Stimulated activated CD8-positive, alpha-beta memory T cell treated with anti-CD3 and anti-CD28 coated beads, Interleukin-2, amount 100 ng/mL, for 1 hour (primary cell): ENCODE results near the gene SLC9A7.

Source experiments
- DNase-seq, 2 donors: peaks; one replicate each; pipeline ENCODE4 v3.0.0-alpha.2; 2020; ENCODE audit warnings: low read depth in 2 of 2

The SLC9A7 gene

GRCh38 chrX:46610070-46610658 lies 148.8 kb downstream of the SLC9A7 start:
- DNase-seq = no peak

- no peak for DNase-seq
These were observed 151.0 kb downstream of the SLC9A7 start for GRCh38 chrX:46607916-46608315.

- DNase-seq = no peak
These were observed 156.3 kb downstream of the SLC9A7 start for GRCh38 chrX:46602468-46603102.

GRCh38 chrX:46601283-46601682 lies 157.6 kb downstream of the SLC9A7 start:
- no peak for DNase-seq

- no peak for DNase-seq
These were observed 159.8 kb downstream of the SLC9A7 start for GRCh38 chrX:46599051-46599560.

GRCh38 chrX:46597771-46598170 lies 161.1 kb downstream of the SLC9A7 start:
- no peak for DNase-seq

GRCh38 chrX:46597208-46597607 lies 161.7 kb downstream of the SLC9A7 start:
- DNase-seq = no peak

GRCh38 chrX:46595084-46595483 lies 163.8 kb downstream of the SLC9A7 start:
- no peak for DNase-seq

GRCh38 chrX:46589977-46590723 lies 168.8 kb downstream of the SLC9A7 start:
- DNase-seq = no peak

- no peak for DNase-seq
These were observed 170.7 kb downstream of the SLC9A7 start for GRCh38 chrX:46588263-46588662.

GRCh38 chrX:46587753-46588171 lies 171.2 kb downstream of the SLC9A7 start:
- no peak for DNase-seq

GRCh38 chrX:46587158-46587557 lies 171.8 kb downstream of the SLC9A7 start:
- no peak for DNase-seq

- no peak for DNase-seq
These were observed 174.2 kb downstream of the SLC9A7 start for GRCh38 chrX:46584736-46585135.

GRCh38 chrX:46582966-46583365 lies 176.0 kb downstream of the SLC9A7 start:
- DNase-seq = no peak

GRCh38 chrX:46582325-46582724 lies 176.6 kb downstream of the SLC9A7 start:
- no peak for DNase-seq

- no peak for DNase-seq
These were observed 178.3 kb downstream of the SLC9A7 start for GRCh38 chrX:46580613-46581012.

GRCh38 chrX:46579250-46579649 lies 179.7 kb downstream of the SLC9A7 start:
- DNase-seq = no peak

- DNase-seq = no peak
These were observed 181.5 kb downstream of the SLC9A7 start for GRCh38 chrX:46577221-46578005.

- no peak for DNase-seq
These were observed 182.5 kb downstream of the SLC9A7 start for GRCh38 chrX:46576458-46576857.

GRCh38 chrX:46575991-46576392 lies 182.9 kb downstream of the SLC9A7 start:
- no peak for DNase-seq

GRCh38 chrX:46575586-46575985 lies 183.3 kb downstream of the SLC9A7 start:
- DNase-seq = no peak

GRCh38 chrX:46574774-46575381 lies 184.0 kb downstream of the SLC9A7 start:
- peak in 1 of 2 donors; percentile 13 for DNase-seq
